ENCODE measurements around the gene MFNG.
A peak's percentile ranks its signal among the peaks of the same experiment; 100 is the strongest.

DNA sequence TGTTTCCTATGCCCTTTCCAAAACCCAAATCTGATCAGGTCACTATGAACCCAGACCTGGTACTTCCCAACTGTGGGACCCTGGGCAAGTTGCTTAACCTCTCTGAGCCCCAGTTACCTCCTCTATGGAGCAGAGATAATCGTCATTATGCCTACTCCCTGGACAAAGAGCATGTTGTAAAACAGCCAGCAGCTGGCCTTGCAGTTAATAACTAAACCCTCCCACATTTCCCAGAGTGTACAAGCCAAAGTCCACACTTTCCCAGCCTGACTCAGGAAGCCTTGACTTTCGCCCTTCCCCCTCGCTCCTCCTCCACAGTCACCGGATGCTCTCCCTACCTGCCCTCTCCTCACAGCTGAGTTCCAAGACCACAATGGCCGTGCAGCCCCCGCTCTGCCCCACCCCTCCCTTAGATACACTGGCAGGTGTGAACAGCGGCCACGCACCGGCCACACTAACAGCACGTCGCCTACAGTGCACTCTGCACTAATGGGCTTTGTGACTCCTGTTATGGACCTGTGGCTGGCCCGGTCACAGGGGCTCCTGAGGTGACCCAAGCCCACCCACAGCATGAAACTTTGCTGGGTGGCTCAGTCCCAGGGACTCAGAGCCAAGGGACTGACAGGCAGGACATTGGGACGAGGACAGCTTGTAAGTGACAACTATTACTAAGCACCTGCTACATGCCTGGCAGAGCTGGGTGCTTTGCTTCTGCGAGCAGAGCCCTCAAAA is 15.6 kb upstream of the MFNG start:
- TF ChIP-seq, protein P1, sequence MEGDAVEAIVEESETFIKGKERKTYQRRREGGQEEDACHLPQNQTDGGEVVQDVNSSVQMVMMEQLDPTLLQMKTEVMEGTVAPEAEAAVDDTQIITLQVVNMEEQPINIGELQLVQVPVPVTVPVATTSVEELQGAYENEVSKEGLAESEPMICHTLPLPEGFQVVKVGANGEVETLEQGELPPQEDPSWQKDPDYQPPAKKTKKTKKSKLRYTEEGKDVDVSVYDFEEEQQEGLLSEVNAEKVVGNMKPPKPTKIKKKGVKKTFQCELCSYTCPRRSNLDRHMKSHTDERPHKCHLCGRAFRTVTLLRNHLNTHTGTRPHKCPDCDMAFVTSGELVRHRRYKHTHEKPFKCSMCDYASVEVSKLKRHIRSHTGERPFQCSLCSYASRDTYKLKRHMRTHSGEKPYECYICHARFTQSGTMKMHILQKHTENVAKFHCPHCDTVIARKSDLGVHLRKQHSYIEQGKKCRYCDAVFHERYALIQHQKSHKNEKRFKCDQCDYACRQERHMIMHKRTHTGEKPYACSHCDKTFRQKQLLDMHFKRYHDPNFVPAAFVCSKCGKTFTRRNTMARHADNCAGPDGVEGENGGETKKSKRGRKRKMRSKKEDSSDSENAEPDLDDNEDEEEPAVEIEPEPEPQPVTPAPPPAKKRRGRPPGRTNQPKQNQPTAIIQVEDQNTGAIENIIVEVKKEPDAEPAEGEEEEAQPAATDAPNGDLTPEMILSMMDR (IDR thresholded peaks at IDR 0.05) = no peak
- TF ChIP-seq POLR2A (IDR thresholded peaks at IDR 0.05) = no peak
- peak; percentile 76 for TF ChIP-seq POLR2AphosphoS5 (IDR thresholded peaks at IDR 0.05)

All from prostate gland (tissue), 2 donors.